Globus pallidus (tissue), 1 donor: ENCODE results near the gene SMDT1.
A peak's percentile ranks its signal among the peaks of the same experiment; 100 is the strongest.
"Not testable (repeated sequence)": the region's sequence is repeated elsewhere in the genome, so short reads cannot be mapped to it uniquely, and the experiment has no call there.

ENCODE experiments used
- DNase-seq: peaks from one replicate; pipeline ENCODE4 v3.0.0-alpha.2; 2015; ENCODE audit warnings: low spot score

Gene SMDT1

DNA sequence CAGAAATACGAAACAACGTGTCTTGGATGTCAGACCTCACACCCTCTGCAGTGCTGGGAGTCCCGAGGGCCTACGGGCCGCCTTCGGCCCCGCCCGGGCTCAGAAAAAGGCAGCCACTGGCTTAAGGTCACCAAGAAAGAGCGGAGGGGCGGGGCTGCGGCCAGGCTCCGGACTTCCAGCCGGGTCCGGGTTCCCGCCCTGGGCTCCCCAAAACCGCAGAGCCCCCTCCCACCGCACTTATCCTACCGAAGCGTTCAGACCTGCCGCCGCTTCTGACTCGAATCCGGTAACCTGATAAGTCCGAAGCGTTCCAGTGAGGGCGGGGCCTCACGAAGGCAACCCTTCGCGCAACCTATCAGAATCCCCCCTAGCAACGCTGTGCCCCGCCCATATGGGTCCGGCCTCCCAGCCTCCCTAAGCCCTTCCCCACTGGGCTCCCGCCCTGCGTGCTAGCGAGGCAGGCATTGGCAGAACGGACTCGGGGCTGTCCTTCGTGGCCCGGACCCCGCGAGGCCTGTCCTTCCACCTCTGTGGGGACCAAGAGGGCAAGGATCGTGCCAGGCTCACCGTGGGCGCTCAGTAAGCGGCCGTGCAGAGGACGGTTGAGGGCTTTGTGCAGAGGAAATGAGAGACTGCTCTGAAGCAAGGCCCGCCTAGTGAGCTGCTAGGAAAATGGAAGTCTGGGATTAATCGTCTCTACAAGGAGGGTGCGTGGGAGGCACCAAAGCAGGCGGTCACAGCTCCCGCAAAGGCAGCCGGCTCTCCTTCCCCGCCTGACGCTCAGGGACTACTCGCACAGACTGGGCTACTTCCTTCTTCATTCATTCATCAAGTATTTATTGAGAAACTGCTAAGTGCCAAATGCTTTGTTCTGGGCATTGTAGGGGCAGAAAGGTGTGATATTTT, 8.7 kb upstream of the SMDT1 start, which contains the start of gene NAGA:
Gene NAGA, minus strand, starts transcription at position 296 of the 906 bp plus-strand sequence. CDS start 515 bp downstream, outside the sequence.
- DNase-seq: peak; percentile 93

DNA sequence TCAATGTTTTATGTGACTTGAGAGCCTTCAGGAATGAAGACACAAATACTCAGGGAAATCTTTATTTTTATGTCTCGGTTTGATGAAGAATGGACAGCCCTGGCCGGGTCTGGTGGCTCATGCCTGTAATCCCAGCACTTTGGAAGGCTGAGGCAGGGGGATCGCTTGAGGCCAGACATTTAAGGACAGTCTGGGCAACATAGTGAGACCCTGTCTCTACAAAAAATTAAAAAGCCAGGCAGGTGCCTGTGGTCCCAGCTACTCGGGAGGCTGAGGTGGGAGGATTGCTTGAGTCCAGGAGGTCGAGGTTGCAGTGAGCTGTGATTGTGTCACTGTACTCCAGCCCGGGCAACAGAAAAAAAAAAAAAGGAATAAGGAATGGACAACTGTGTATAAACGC, 8.0 kb upstream of the SMDT1 start:
- not testable (repeated sequence) for DNase-seq

DNA sequence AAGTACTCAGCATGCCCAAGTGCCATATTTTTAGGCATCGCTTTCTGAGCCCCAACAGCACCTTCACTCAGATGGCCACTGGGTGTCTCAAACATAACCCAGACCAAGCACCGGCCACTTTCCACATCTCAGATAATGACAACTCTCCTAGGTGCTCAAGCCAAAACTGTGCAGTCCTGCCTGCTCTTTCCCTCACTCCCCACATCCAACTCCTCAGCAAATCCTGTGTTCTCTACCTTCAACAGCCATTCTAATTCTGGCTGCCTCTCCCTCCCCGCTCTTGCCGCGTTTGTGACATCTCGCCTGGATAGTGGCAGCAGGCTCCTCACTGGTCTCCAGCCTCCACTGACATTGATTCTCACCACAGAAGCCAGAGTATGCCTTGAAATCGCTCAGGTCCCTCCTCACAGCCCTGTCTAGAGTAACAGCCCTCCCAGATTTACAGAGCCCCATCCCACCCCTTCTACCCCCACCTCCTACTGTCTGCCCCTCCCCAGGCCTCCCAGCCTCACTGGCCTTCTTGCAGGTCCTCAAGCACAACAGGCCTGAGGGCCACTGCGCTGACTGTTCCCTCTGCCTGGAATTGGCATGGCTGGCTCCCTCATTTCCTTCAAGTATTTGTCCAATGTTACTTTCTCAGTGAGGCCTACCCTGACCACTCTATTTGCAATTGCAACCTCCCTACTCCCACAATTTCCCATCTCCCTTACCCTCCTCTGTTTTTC, 6.7 kb upstream of the SMDT1 start:
- no peak for DNase-seq

DNA sequence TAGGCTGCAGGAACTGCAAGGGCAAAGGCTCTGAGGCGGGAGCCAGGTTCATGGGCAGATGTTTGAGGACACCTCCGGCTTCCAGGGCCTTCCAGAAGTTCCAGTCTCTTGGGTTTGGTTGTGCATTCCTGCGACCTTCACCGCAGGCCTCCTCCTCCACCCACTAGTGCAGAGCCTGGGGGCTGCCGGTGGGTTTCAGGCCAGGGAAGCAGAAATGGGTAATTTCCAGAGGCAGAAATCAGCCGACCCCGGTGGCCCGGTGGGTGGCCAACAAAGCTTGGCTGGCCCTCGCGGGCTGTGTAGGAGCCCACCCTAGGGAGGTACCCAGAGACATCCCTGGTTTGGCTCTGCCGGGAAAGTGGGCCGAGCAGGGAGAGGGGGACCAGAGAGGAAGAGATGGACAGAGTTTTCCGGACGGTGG, 5.9 kb upstream of the SMDT1 start:
- no peak for DNase-seq

GRCh38 chr22:42074132-42074811, 5.2 kb upstream of the SMDT1 start, which contains the start of gene PHETA2:
TSS of gene PHETA2 (plus strand) at chr22:42074248. CDS start at chr22:42077294, 3,046 bp downstream.
- no peak for DNase-seq

- no peak for DNase-seq
These were observed 4.4 kb upstream of the SMDT1 start for GRCh38 chr22:42074846-42075676.

DNA sequence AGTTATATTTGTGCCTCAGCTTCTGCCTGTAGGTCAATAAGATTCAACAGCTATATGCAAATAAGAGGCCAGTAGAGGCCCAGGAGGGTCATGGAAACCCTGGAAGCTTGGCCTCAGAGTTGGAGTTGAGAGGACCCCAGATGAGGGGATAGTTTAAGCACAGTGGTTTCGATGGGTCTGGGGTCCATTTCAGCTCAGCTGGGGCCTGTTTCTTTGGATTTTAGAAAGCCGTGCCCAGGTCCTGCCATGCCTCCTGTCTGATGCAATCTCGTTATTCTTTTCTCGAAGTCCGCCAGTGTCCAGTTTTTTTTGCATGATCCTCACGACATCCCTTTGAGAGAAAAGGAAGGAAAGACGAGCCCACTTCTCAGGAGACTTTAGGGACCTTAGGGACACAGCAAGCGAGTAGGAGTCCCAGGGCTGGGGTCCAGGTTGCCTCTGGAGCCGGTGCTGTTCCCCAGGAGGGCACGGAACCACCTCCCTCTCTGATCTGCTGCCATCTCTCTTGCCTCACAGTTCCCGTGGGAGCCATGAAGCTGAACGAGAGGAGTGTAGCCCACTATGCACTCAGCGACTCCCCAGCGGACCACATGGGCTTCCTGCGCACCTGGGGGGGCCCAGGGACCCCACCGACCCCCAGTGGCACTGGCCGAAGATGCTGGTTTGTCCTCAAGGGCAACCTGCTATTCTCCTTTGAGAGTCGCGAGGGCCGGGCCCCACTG, 2.6 kb upstream of the SMDT1 start:
- DNase-seq: no peak

- no peak for DNase-seq
These were observed 1.9 kb upstream of the SMDT1 start for GRCh38 chr22:42077486-42078125.

DNA sequence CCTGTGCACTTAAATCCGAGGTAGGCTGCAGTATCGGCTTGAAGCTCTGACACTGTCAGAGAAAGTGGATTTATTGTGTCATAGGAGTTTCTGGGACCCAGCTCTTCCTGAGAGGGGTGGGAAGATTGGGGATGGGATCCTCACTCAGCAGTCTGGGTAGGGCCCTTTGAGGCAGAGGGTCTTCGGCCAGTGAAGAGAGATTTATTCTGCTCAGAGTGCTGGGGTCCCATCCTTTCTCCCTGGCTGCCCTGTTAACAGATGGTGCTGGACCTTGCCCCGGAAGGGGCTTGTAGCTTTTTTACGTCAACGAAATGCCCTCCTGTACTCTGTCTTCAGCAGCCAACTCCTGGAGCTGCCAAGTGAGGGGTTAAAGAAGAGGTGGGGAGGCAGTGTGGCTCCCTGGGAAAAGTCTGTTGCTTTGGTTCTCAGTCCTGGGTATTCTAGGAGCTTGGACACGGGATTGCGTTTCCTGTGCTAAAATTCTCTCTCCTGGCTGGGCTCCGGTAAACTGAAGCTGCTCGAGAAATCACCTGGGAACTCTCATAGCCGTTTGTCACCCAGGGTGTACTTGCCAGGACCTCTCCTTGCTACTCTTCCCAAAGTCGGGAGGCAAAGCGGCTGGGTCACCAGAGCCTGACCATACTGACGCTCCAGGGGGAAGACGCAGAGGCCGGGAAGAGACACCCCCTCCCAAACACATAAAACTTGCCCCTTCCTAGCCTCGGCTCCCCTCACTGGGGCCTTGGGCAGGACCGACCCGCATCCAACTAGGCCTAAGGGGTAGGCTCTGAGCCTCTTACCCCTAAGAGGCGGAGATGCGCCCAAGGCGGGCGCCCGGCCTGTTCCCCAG, 806 bp upstream of the SMDT1 start:
- no peak for DNase-seq

DNA sequence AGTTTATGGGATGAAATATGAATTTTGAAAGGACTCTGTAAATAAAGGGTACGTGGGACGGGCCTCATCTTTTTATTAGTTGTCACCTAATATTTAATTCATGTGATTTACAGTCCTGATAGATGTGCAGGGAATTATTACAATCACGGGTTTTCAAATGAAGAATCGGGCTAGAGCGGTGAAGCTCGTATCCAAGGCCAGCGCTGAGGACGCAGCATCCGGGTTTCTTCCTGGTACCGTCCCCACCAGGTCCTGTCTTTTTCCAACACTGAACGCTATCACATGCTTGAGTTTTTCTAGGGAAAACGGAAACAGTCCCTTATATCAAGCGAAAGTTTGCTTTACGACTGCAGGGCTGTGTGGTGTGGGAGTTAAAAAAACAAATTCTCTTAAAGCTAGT, 787 bp downstream of the SMDT1 start:
- DNase-seq: peak; percentile 63

- DNase-seq: no peak
These were observed 3.6 kb downstream of the SMDT1 start for GRCh38 chr22:42083119-42083518.

DNA sequence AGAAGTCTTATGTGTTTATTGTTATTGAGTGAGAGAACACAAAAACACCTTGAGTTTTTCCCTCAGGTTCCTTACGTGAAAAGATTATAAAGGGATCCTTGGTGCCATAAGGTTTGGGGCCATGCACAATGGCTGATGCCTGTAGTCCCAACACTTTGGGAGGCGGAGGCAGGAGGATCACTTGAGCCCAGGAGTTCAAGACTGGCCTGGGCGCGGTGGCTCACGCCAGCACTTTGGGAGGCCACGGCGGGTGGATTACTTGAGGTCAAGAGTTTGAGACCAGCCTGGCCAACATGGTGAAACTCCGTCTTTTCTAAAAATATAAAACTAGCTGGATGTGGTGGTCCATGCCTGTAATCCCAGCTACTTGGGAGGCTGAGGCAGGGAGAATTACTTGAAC, 5.4 kb downstream of the SMDT1 start:
- no peak for DNase-seq

- DNase-seq: no peak
These were observed 6.6 kb downstream of the SMDT1 start for GRCh38 chr22:42086051-42086450.

DNA sequence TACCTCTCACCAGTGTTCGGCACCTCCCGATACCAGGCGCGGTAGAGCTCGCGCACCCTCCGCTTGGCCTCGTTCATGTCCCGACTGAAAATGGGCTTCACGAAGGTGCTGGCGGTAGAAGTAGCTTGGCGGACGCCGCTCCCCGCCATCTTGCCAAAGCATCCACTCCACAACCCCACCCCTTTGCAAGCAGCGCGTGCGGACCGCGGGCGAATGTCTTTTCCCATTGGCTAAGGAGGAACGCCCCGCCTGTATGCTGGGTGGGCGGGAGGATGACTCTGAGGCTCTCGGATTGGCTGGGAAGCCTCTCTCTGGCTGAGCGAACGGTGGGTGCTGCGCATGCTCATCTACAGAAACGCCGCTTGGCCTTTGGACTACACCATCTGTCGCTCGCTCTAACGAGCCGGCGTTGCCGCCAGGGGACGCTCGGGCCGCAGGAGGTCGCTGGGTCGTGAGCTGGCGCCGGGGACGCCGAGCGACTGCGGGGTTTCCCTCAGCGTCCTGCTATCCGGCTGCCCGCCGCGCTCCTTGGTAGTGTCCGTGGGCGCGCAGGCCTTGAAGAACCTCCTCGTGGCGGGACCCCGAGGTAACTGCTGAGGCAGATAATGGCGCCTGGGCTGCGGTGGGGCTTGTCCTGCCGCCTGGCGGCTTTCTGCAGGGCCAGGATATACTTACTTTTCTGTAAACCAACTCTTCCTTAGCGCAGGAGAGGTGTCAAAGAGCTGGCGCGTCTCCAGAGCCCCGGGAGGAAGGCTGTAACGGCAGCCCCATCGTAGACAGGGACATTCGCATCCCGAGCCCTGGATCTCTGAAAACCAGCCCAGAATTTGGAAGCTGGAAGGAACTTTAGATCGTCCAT, 11.3 kb downstream of the SMDT1 start, which contains the start of gene NDUFA6:
Gene NDUFA6, minus strand, starts transcription at position 177 of the 859 bp plus-strand sequence. Its CDS starts 28 bp downstream, at position 149.
- peak; percentile 100 for DNase-seq

- DNase-seq: no peak
These were observed 11.9 kb downstream of the SMDT1 start for GRCh38 chr22:42091455-42091782.

- no peak for DNase-seq
These were observed 21.7 kb downstream of the SMDT1 start for GRCh38 chr22:42101199-42101598.

- not testable (repeated sequence) for DNase-seq
These were observed 24.9 kb downstream of the SMDT1 start for GRCh38 chr22:42104332-42104860.

GRCh38 chr22:42108848-42109247, 29.3 kb downstream of the SMDT1 start:
- DNase-seq: no peak
